IgD-negative memory B cell (primary cell): ENCODE measurements around the gene MYCT1. TPM values are rescaled to one million over a fixed set of nuclear protein-coding genes. Genes with fewer than 3 reads are reported as not detected.

ENCODE experiments used
- H3K27ac Mint-ChIP-seq, 3 donors: one replicate each; pipeline ENCODE4 v1.8.0; 2020 to 2022; ENCODE audit warnings: mild to moderate bottlenecking in 3 of 3, mixed read lengths in 3 of 3, moderate library complexity in 1 of 3
- H3K27me3 Mint-ChIP-seq: one replicate; pipeline ENCODE4 v1.8.0; 2021; ENCODE audit warnings: mixed read lengths
- H3K36me3 Mint-ChIP-seq: one replicate; pipeline ENCODE4 v1.8.0; 2020; ENCODE audit warnings: mild to moderate bottlenecking, mixed read lengths
- H3K4me1 Mint-ChIP-seq, 3 donors: one replicate each; pipeline ENCODE4 v1.8.0; 2020 to 2022; ENCODE audit warnings: mixed read lengths in 3 of 3, mild to moderate bottlenecking in 1 of 3
- H3K4me3 Mint-ChIP-seq, 4 donors: one replicate each; pipeline ENCODE4 v1.8.0; 2020 to 2022; ENCODE audit warnings: mild to moderate bottlenecking in 4 of 4, mixed read lengths in 4 of 4, moderate library complexity in 3 of 4
- H3K9me3 Mint-ChIP-seq, 3 donors: one replicate each; pipeline ENCODE4 v1.8.0; 2020 to 2021; ENCODE audit warnings: mixed read lengths in 3 of 3, mild to moderate bottlenecking in 1 of 3
- polyA plus RNA-seq: library from polyadenylated mRNA; unstranded; fragments of 300-500 nt; fragmentation: Illumina TruSeq; gene quantifications from one replicate; pipeline ENCODE4 v1.2.3, GENCODE V29; 2021

Gene MYCT1
- polyA plus RNA-seq, 1 donor from 2014 or later, result not detected

GRCh38 chr6:152748843-152749242, 51.1 kb downstream of the MYCT1 start:
- Mint-ChIP-seq H3K36me3 (peaks cover 1% of the 10 kb centered on the region), H3K4me3 (no peak overlapping the region), H3K27ac (no peak overlapping the region), H3K9me3 (no peaks in the 10 kb centered on the region), H3K27me3 (peaks cover 2% of the 10 kb centered on the region), H3K4me1 (no peaks in the 10 kb centered on the region)

- peaks cover 2% of the 10 kb centered on the region for H3K27me3 Mint-ChIP-seq
- no peak overlapping the region for H3K4me3 Mint-ChIP-seq
- H3K36me3 Mint-ChIP-seq, result no peaks in the 10 kb centered on the region
- H3K4me1 Mint-ChIP-seq, result no peaks in the 10 kb centered on the region
- H3K27ac Mint-ChIP-seq, result no peak overlapping the region
- no peaks in the 10 kb centered on the region for H3K9me3 Mint-ChIP-seq
These were observed 51.6 kb downstream of the MYCT1 start for GRCh38 chr6:152749336-152749735.

GRCh38 chr6:152750694-152751093, 53.0 kb downstream of the MYCT1 start, which contains the start of gene VIP:
TSS of gene VIP (plus strand) at chr6:152750797. CDS start at chr6:152752178, 1,381 bp downstream.
- H3K36me3 Mint-ChIP-seq, result no peaks in the 10 kb centered on the region
- no peak within 1 kb of the TSS for H3K27ac Mint-ChIP-seq
- no peaks in the 10 kb centered on the region for H3K9me3 Mint-ChIP-seq
- no peak within 1 kb of the TSS for H3K4me3 Mint-ChIP-seq
- no peaks in the 10 kb centered on the region for H3K27me3 Mint-ChIP-seq
- no peaks in the 10 kb centered on the region for H3K4me1 Mint-ChIP-seq

GRCh38 chr6:152765331-152765730, 67.6 kb downstream of the MYCT1 start:
- no peak overlapping the region for H3K4me3 Mint-ChIP-seq
- no peaks in the 10 kb centered on the region for H3K27me3 Mint-ChIP-seq
- no peaks in the 10 kb centered on the region for H3K4me1 Mint-ChIP-seq
- no peak overlapping the region for H3K27ac Mint-ChIP-seq
- H3K36me3 Mint-ChIP-seq, result no peaks in the 10 kb centered on the region
- peaks cover 0 to 2% (median 0%) of the 10 kb centered on the region in 3 donors for H3K9me3 Mint-ChIP-seq

- no peaks in the 10 kb centered on the region for H3K27me3 Mint-ChIP-seq
- no peaks in the 10 kb centered on the region for H3K4me1 Mint-ChIP-seq
- no peak overlapping the region for H3K27ac Mint-ChIP-seq
- no peak overlapping the region for H3K4me3 Mint-ChIP-seq
- no peaks in the 10 kb centered on the region for H3K36me3 Mint-ChIP-seq
- peaks cover 0 to 4% (median 0%) of the 10 kb centered on the region in 3 donors for H3K9me3 Mint-ChIP-seq
These were observed 71.5 kb downstream of the MYCT1 start for GRCh38 chr6:152769159-152769558.

- Mint-ChIP-seq H3K27me3 (no peaks in the 10 kb centered on the region), H3K27ac (no peak overlapping the region), H3K4me3 (no peak overlapping the region), H3K9me3 (peaks cover 0 to 4% (median 0%) of the 10 kb centered on the region in 3 donors), H3K4me1 (no peaks in the 10 kb centered on the region), H3K36me3 (no peaks in the 10 kb centered on the region)
These were observed 72.3 kb downstream of the MYCT1 start for GRCh38 chr6:152769993-152770392.

- H3K27me3 Mint-ChIP-seq, result no peaks in the 10 kb centered on the region
- H3K27ac Mint-ChIP-seq, result no peak overlapping the region
These were observed 73.5 kb downstream of the MYCT1 start for GRCh38 chr6:152771061-152771687.

More at GRCh38 chr6:152771061-152771687, 73.5 kb downstream of the MYCT1 start:
- no peak overlapping the region for H3K4me3 Mint-ChIP-seq
- H3K36me3 Mint-ChIP-seq, result no peaks in the 10 kb centered on the region
- peaks cover 0 to 2% (median 0%) of the 10 kb centered on the region in 3 donors for H3K9me3 Mint-ChIP-seq
- H3K4me1 Mint-ChIP-seq, result no peaks in the 10 kb centered on the region

Other genes starting within 250 kb of the MYCT1 start
- gene SYNE1, start 60.5 kb upstream of the MYCT1 start, polyA plus RNA-seq, result 30.9 TPM
- not detected for gene VIP, start 52.9 kb downstream of the MYCT1 start, polyA plus RNA-seq